IMR-90 (cell line): ENCODE results near the gene NMS. TPM values are rescaled to one million over a fixed set of nuclear protein-coding genes. Genes with fewer than 3 reads are reported as not detected.

ENCODE experiments used
- ATAC-seq: fragments of 200-7000 bp; cut with Tn5 transposase; 2 replicates; pipeline ENCODE4 v1.9.1; 2020; ENCODE audit warnings: low read depth, mild to moderate bottlenecking, moderate library complexity
- BruUV-seq: library from RNA; stranded (reverse); fragments of 400-500 nt; replicated peaks from 2 replicates; lab custom pipeline; 2021; lab: Mats Ljungman, UMichigan
- CTCF ChIA-PET: fragments of 300-600 bp; formaldehyde crosslinking; extraction: SDS; loops from one replicate; lab custom pipeline; 2021; ENCODE audit warnings: antibody characterized with exemption; lab: Yijun Ruan, JAX
- POLR2A ChIA-PET: fragments of 300-600 bp; sonication (Branson Sonifier 250); formaldehyde crosslinking; loops from one replicate; lab custom pipeline; 2022; ENCODE audit warnings: antibody characterized with exemption; ENCODE audit not compliant: unreplicated experiment; lab: Charles Lee
- DNase-seq: peaks from one replicate; pipeline ENCODE4 v3.0.0; 2013
- H2AFZ ChIP-seq: replicated peaks from 2 replicates; pipeline ENCODE3; 2013; ENCODE audit warnings: low read length, mild to moderate bottlenecking; ENCODE audit not compliant: poor library complexity
- H2AK5ac ChIP-seq: 2 replicates; pipeline ENCODE4 v1.6.1; 2013; ENCODE audit warnings: low read depth, low read length, inconsistent platforms
- H2AK9ac ChIP-seq: replicated peaks from 2 replicates; pipeline ENCODE3; 2013; ENCODE audit warnings: mild to moderate bottlenecking, low read depth, low read length, moderate library complexity; ENCODE audit not compliant: poor library complexity
- H2BK120ac ChIP-seq: 2 replicates; pipeline ENCODE4 v1.6.1; 2013; ENCODE audit warnings: low read depth, low read length, inconsistent platforms
- H2BK15ac ChIP-seq: 3 replicates; pipeline ENCODE4 v1.6.1; 2013; ENCODE audit warnings: low read depth, low read length, inconsistent platforms
- H2BK20ac ChIP-seq: 2 replicates; pipeline ENCODE4 v1.6.1; 2013; ENCODE audit warnings: low read depth, mild to moderate bottlenecking, inconsistent platforms, low read length, moderate library complexity
- H2BK5ac ChIP-seq: 2 replicates; pipeline ENCODE4 v1.6.1; 2013; ENCODE audit warnings: mild to moderate bottlenecking, low read depth, low read length, inconsistent platforms; ENCODE audit not compliant: poor library complexity, severe bottlenecking
- H3K14ac ChIP-seq: replicated peaks from 2 replicates; pipeline ENCODE4 v1.6.1; 2013; ENCODE audit warnings: low read depth, low read length, inconsistent platforms
- H3K18ac ChIP-seq: 2 replicates; pipeline ENCODE4 v1.6.1; 2013; ENCODE audit warnings: low read depth, low read length, control low read depth
- H3K23ac ChIP-seq: 2 replicates; pipeline ENCODE4 v1.6.1; 2013; ENCODE audit warnings: low read depth, low read length, inconsistent platforms
- H3K27ac ChIP-seq: 2 replicates; pipeline ENCODE4 v1.5.1; 2013; ENCODE audit warnings: mild to moderate bottlenecking, control low read depth, low read length; ENCODE audit not compliant: insufficient read depth
- H3K27me3 ChIP-seq: 2 replicates; pipeline ENCODE4 v1.6.1; 2013; ENCODE audit warnings: low read length; ENCODE audit not compliant: control insufficient read depth, insufficient read depth
- H3K36me3 ChIP-seq: 2 replicates; pipeline ENCODE4 v1.6.1; 2013; ENCODE audit warnings: low read length, mixed read lengths; ENCODE audit not compliant: control insufficient read depth, insufficient read depth
- H3K4ac ChIP-seq: 2 replicates; pipeline ENCODE4 v1.6.1; 2013; ENCODE audit warnings: low read depth, low read length, inconsistent platforms
- H3K4me1 ChIP-seq: 2 replicates; pipeline ENCODE4 v1.6.1; 2013; ENCODE audit warnings: low read length, mixed read lengths; ENCODE audit not compliant: control insufficient read depth, insufficient read depth
- H3K4me2 ChIP-seq: 2 replicates; pipeline ENCODE4 v1.6.1; 2013; ENCODE audit warnings: low read depth, mild to moderate bottlenecking, control low read depth, low read length, moderate library complexity
- H3K4me3 ChIP-seq: 2 replicates; pipeline ENCODE4 v1.5.1; 2013; ENCODE audit warnings: low read depth, mild to moderate bottlenecking, control low read depth, low read length, moderate library complexity; ENCODE audit not compliant: insufficient read depth
- H3K56ac ChIP-seq: 2 replicates; pipeline ENCODE4 v1.6.1; 2013; ENCODE audit warnings: low read length, inconsistent platforms; ENCODE audit not compliant: insufficient read depth; ENCODE audit errors: extremely low read depth
- H3K79me1 ChIP-seq, 2 experiments: 2 replicates each; pipeline ENCODE4 v1.6.1; 2013; ENCODE audit warnings: low read length in 2 of 2, inconsistent platforms in 1 of 2, low read depth in 1 of 2
- H3K9ac ChIP-seq: 2 replicates; pipeline ENCODE4 v1.6.1; 2013; ENCODE audit warnings: low read depth, low read length, control low read depth
- H3K9me1 ChIP-seq: 2 replicates; pipeline ENCODE4 v1.6.1; 2013; ENCODE audit warnings: low read length, inconsistent platforms; ENCODE audit not compliant: insufficient read depth
- H3K9me3 ChIP-seq: 2 replicates; pipeline ENCODE4 v1.6.1; 2013; ENCODE audit warnings: low read length; ENCODE audit not compliant: control insufficient read depth, insufficient read depth
- H4K20me1 ChIP-seq: 2 replicates; pipeline ENCODE4 v1.6.1; 2013; ENCODE audit warnings: low read length, inconsistent platforms; ENCODE audit not compliant: insufficient read depth
- H4K5ac ChIP-seq: 2 replicates; pipeline ENCODE4 v1.6.1; 2013; ENCODE audit warnings: mild to moderate bottlenecking, low read depth, low read length, control low read depth
- H4K8ac ChIP-seq, 2 experiments: 2 replicates each; pipeline ENCODE4 v1.6.1; 2013; ENCODE audit warnings: low read depth in 2 of 2, low read length in 2 of 2, control low read depth in 1 of 2, inconsistent platforms in 1 of 2
- H4K91ac ChIP-seq: 2 replicates; pipeline ENCODE4 v1.6.1; 2013; ENCODE audit warnings: low read depth, low read length, inconsistent platforms; ENCODE audit not compliant: insufficient read depth
- BHLHE40 ChIP-seq: fragments of 150-350 bp; IDR thresholded peaks from 2 replicates; pipeline ENCODE4 v1.6.1; 2016; ENCODE audit warnings: mild to moderate bottlenecking, low read depth, low read length
- CHD1 ChIP-seq: IDR thresholded peaks from 2 replicates; pipeline ENCODE4 v1.6.1; 2012; ENCODE audit warnings: low read depth, low read length, improper control_type of control experiment
- CTCF ChIP-seq: conservative IDR thresholded peaks from 2 replicates; pipeline ENCODE4 v1.5.1; 2012; ENCODE audit warnings: mild to moderate bottlenecking, low read depth, low read length, improper control_type of control experiment
- NFE2L2 ChIP-seq: fragments of 150-350 bp; IDR thresholded peaks from 2 replicates; pipeline ENCODE4 v1.6.1; 2016; ENCODE audit warnings: low read depth, mild to moderate bottlenecking, low read length
- POLR2A ChIP-seq: IDR thresholded peaks from 2 replicates; pipeline ENCODE4 v1.6.1; 2012; ENCODE audit warnings: mild to moderate bottlenecking, low read depth, low read length
- RAD21 ChIP-seq: IDR thresholded peaks from 2 replicates; pipeline ENCODE4 v1.6.1; 2012; ENCODE audit warnings: low read length, improper control_type of control experiment
- SMC3 ChIP-seq: fragments of 150-350 bp; IDR thresholded peaks from 2 replicates; pipeline ENCODE4 v1.6.1; 2016; ENCODE audit warnings: low read depth, mild to moderate bottlenecking, antibody characterized with exemption, low read length, moderate library complexity
- WGBS, 2 experiments: methylation state at CpG; one replicate each; pipeline versions ENCODE4 v1.1.5 to v1.1.7; 2013; ENCODE audit warnings: missing lambda C conversion rate in 2 of 2; ENCODE audit not compliant: insufficient read length in 1 of 2; ENCODE audit errors: extremely low coverage in 2 of 2; 5-methylcytosine and 5-hydroxymethylcytosine counted together
- dilution Hi-C: fragments of 300-500 bp; cut with HindIII; formaldehyde crosslinking; loops from one replicate; pipeline ENCODE4 v1.14.3; 2018; ENCODE audit warnings: low sequenced_read_pairs; ENCODE audit not compliant: unreplicated experiment
- in situ Hi-C: fragments of 300-500 bp; cut with MboI; formaldehyde crosslinking; loops from 3 replicates; pipeline ENCODE4 v1.14.3; 2019; ENCODE audit warnings: low sequenced_read_pairs, inconsistent platforms, mixed read lengths
- intact Hi-C: fragments of 100-400 bp; cut with micrococcal nuclease; formaldehyde crosslinking; loops from 2 replicates; pipeline ENCODE4 v1.10.0; 2022
- polyA plus RNA-seq, 3 experiments: library from polyadenylated mRNA; depleted of rRNA; stranded (reverse); fragments of >200 nt; gene quantifications; 2 replicates each; pipeline ENCODE4 v1.2.3, GENCODE V29; 2012; ENCODE audit warnings: low replicate concordance in 1 of 3
- total RNA-seq: library from RNA; depleted of rRNA; stranded (reverse); fragments of >200 nt; gene quantifications from 2 replicates; pipeline ENCODE4 v1.2.3, GENCODE V29; 2012
- TF ChIP-seq, protein P1 (sequence below): fragments of 150-350 bp; IDR thresholded peaks from 2 replicates; pipeline ENCODE4 v1.6.1; 2017; ENCODE audit warnings: mild to moderate bottlenecking, antibody characterized with exemption, low read length, low read depth

NMS gene
- total and polyA plus RNA-seq, 2 of the 4 experiments (the other 2 are of a cell fraction), result not detected

DNA sequence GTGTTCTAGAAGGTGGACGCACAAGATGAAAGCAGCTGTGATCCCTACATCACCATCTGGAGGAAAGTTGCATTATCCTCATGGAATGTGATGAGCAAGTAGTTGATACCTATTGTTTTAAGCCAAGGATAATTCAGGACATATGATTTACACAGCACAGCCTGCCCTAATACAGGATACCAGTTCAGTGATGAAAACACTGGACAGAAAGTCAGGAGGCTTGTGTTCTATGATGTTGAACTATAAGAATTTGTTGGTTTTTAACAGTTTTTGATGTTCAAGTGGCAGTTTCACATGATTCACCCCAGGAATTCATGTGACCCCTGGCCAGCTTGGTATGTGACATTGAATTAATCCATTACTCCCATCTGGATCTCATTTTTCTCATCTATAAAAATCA is 46.7 kb upstream of the NMS start:
- no peaks in the 10 kb centered on the region for H3K36me3 ChIP-seq
- no peak overlapping the region for H2AK5ac ChIP-seq
- H3K79me1 ChIP-seq, result no peaks in the 10 kb centered on the region
- H2AFZ ChIP-seq, result no peak overlapping the region
- no peak overlapping the region for H2AK9ac ChIP-seq
- H3K9ac ChIP-seq, result no peak overlapping the region
- TF ChIP-seq BHLHE40 (no peak), SMC3 (no peak), CTCF (no peak), NFE2L2 (no peak), RAD21 (no peak), CHD1 (no peak), POLR2A (no peak)
- TF ChIP-seq, protein P1, sequence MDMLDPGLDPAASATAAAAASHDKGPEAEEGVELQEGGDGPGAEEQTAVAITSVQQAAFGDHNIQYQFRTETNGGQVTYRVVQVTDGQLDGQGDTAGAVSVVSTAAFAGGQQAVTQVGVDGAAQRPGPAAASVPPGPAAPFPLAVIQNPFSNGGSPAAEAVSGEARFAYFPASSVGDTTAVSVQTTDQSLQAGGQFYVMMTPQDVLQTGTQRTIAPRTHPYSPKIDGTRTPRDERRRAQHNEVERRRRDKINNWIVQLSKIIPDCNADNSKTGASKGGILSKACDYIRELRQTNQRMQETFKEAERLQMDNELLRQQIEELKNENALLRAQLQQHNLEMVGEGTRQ, result no peak
- H3K18ac ChIP-seq, result no peak overlapping the region
- no peak overlapping the region for H2BK15ac ChIP-seq
- H3K56ac ChIP-seq, result no peak overlapping the region
- in situ Hi-C loops, result no loop called here
- no peaks in the 10 kb centered on the region for H3K9me1 ChIP-seq
- dilution Hi-C loops, result no loop called here
- peaks cover 21% of the 10 kb centered on the region for H3K27me3 ChIP-seq
- no peak overlapping the region for H2BK120ac ChIP-seq
- no peak overlapping the region for H3K4ac ChIP-seq
- H4K91ac ChIP-seq, result no peak overlapping the region
- H4K5ac ChIP-seq, result no peak overlapping the region
- no TSS peak for BruUV-seq
- intact Hi-C loops, result loop anchor here (2.0 to 10.0 kb wide), 2 partner anchors 139 to 561 kb away; partner anchors contain the start of gene PDCL3
- H3K27ac ChIP-seq, result no peak overlapping the region
- no peaks in the 10 kb centered on the region for H3K4me1 ChIP-seq
- ChIA-PET POLR2A (no interaction called here), CTCF (no interaction called here)
- no peaks in the 10 kb centered on the region for H3K9me3 ChIP-seq
- H3K4me3 ChIP-seq, result no peak overlapping the region
- ATAC-seq (no peak), DNase-seq (no peak)
- no peaks in the 10 kb centered on the region for H4K20me1 ChIP-seq
- H4K8ac ChIP-seq, result no peak overlapping the region
- H2BK5ac ChIP-seq, result no peak overlapping the region
- no peak overlapping the region for H2BK20ac ChIP-seq
- H3K4me2 ChIP-seq, result no peak overlapping the region
- no CpG with 5 or more reads among the region's 1 CpG for WGBS, 2 experiments
- no peak overlapping the region for H3K23ac ChIP-seq
- H3K14ac ChIP-seq, result no peak overlapping the region
